ENCODE data around the gene ZNF432. TPM values are rescaled to one million over a fixed set of nuclear protein-coding genes. Genes with fewer than 3 reads are reported as not detected.
A peak's percentile ranks its signal among the peaks of the same experiment; 100 is the strongest.

The ZNF432 gene
- total and polyA plus RNA-seq, 2 of the 13 experiments (the other 11 are each of a cell fraction or from before 2014, with no cell fraction given) = 4.1 to 8.7 TPM

DNA sequence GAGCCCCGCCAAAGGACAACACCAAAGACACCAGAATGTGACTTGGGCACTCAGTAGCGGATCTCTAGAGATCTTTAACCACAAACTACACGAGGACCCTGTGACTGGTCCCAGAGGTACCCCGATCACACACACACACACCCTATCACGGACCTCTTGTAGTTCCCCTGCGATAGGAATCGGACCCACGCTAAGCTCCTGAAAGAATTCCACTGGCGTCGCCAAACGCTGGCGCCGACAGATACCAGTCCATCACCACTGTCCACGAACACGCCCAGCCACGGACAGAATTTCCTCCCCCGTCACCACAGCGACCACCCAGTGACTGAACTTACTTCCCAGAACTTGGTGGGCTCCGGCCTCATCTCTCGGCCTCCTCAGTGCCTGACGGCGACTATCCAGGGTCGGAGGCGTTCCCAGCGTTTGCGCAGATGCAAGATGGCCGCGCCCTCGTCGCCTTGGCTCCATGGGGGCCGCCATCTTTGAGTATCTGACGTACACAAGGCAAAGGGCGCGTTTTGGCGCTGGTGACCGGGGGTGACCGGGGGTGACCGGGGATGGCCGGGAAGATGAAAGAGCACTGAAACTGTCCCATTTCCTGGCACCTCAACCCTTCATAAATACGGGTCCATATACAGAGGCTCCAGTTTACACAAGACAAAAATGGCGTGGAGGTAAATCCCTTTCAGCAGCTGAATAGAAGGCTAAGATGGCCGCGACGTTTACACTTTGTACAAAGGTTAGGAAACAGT, 40.7 kb downstream of the ZNF432 start, which contains the start of gene ZNF615 (continued):
- peak; percentile 15 for TF ChIP-seq ARID5B (CRISPR knock-in tag; IDR thresholded peaks at IDR 0.05)
- TF ChIP-seq, protein P1, sequence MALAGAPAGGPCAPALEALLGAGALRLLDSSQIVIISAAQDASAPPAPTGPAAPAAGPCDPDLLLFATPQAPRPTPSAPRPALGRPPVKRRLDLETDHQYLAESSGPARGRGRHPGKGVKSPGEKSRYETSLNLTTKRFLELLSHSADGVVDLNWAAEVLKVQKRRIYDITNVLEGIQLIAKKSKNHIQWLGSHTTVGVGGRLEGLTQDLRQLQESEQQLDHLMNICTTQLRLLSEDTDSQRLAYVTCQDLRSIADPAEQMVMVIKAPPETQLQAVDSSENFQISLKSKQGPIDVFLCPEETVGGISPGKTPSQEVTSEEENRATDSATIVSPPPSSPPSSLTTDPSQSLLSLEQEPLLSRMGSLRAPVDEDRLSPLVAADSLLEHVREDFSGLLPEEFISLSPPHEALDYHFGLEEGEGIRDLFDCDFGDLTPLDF (CRISPR knock-in tag; IDR thresholded peaks at IDR 0.05) = peak; percentile 72
- TF ChIP-seq POLR2G (IDR thresholded peaks at IDR 0.05; ENCODE audit: low read depth, low read length) = peak; percentile 57; the same call in 1 of the 2 replicates
- TF ChIP-seq HNF1B (CRISPR knock-in tag; IDR thresholded peaks at IDR 0.05) = peak; percentile 90; the same call in 1 of the 2 replicates
- TF ChIP-seq PHF20 (CRISPR knock-in tag; IDR thresholded peaks at IDR 0.05) = 0 out of 2 replicates have a peak, but pooled peaks have one; percentile 44
- TF ChIP-seq ZBTB26 (CRISPR knock-in tag; IDR thresholded peaks at IDR 0.05; ENCODE audit: borderline replicate concordance) = peak; percentile 30; the same call in 1 of the 2 replicates
- TF ChIP-seq SIN3B (IDR thresholded peaks at IDR 0.05; ENCODE audit: low read length) = no peak
- peak; percentile 49 for TF ChIP-seq TEAD3 (CRISPR knock-in tag; optimal IDR thresholded peaks at IDR 0.05; ENCODE audit: borderline replicate concordance)
- TF ChIP-seq FIP1L1 (IDR thresholded peaks at IDR 0.05; ENCODE audit: borderline replicate concordance, insufficient read depth, low read depth, low read length) = 0 out of 2 replicates have a peak, but pooled peaks have one; percentile 32
- no peak for TF ChIP-seq TGIF2 (CRISPR knock-in tag; IDR thresholded peaks at IDR 0.05)
- TF ChIP-seq, protein P2, sequence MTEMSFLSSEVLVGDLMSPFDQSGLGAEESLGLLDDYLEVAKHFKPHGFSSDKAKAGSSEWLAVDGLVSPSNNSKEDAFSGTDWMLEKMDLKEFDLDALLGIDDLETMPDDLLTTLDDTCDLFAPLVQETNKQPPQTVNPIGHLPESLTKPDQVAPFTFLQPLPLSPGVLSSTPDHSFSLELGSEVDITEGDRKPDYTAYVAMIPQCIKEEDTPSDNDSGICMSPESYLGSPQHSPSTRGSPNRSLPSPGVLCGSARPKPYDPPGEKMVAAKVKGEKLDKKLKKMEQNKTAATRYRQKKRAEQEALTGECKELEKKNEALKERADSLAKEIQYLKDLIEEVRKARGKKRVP (CRISPR knock-in tag; IDR thresholded peaks at IDR 0.05) = 0 out of 4 replicates have a peak, but pooled peaks of 1 of the 2 experiments have one; percentile 51
- TF ChIP-seq AGO2 (optimal IDR thresholded peaks at IDR 0.05; ENCODE audit: low read depth, low read length) = peak; percentile 37
- TF ChIP-seq TARDBP (CRISPR knock-in tag; IDR thresholded peaks at IDR 0.05) = peak; percentile 81
- TF ChIP-seq GATA4 (IDR thresholded peaks at IDR 0.05; ENCODE audit: borderline replicate concordance, low read depth) = 0 out of 2 replicates have a peak, but pooled peaks have one; percentile 61
- TF ChIP-seq FOXK1 (CRISPR knock-in tag; IDR thresholded peaks at IDR 0.05; ENCODE audit: borderline replicate concordance, low read depth) = peak; percentile 91
- TF ChIP-seq DDIT3 (CRISPR knock-in tag; IDR thresholded peaks at IDR 0.05) = no peak
- peak; percentile 29; the same call in 1 of the 2 replicates for TF ChIP-seq HOXA5 (CRISPR knock-in tag; IDR thresholded peaks at IDR 0.05)
- TF ChIP-seq ZBTB3 (CRISPR knock-in tag; IDR thresholded peaks at IDR 0.05; ENCODE audit: borderline replicate concordance, low read depth) = 0 out of 2 replicates have a peak, but pooled peaks have one; percentile 33
- peak; percentile 54; the same call in 1 of the 2 replicates for TF ChIP-seq TAF1 (CRISPR knock-in tag; IDR thresholded peaks at IDR 0.05)
